HCT116 (cell line): ENCODE measurements around the gene ARL15. TPM values are rescaled to one million over a fixed set of nuclear protein-coding genes. Genes with fewer than 3 reads are reported as not detected.

ENCODE experiments used
- ATAC-seq: fragments of 200-7000 bp; cut with Tn5 transposase; 2 replicates; pipeline ENCODE4 v1.9.1; 2020; ENCODE audit warnings: mild to moderate bottlenecking, moderate library complexity
- BruUV-seq: library from RNA; stranded (reverse); fragments of 400-500 nt; replicated peaks from 2 replicates; lab custom pipeline; 2021; lab: Mats Ljungman, UMichigan
- CTCF ChIA-PET: fragments of 300-600 bp; sonication (Branson Sonifier 250); formaldehyde crosslinking; loops from one replicate; lab custom pipeline; 2021; ENCODE audit warnings: antibody characterized with exemption; lab: Charles Lee
- POLR2A ChIA-PET: fragments of 300-600, 350-600 bp; sonication (Branson Sonifier 250); formaldehyde crosslinking; loops from one replicate; lab custom pipeline; 2021; ENCODE audit warnings: antibody characterized with exemption; lab: Charles Lee
- RAD21 ChIA-PET, 2 experiments: fragments of 300-600 bp; sonication (Branson Sonifier 250); formaldehyde crosslinking; loops; one replicate each; lab custom pipeline; 2023; ENCODE audit warnings: low total read pairs in 2 of 2; ENCODE audit not compliant: uncharacterized antibody in 2 of 2, unreplicated experiment in 2 of 2, low non-redundant PET in 1 of 2; lab: Charles Lee
- DNase-seq: peaks from one replicate; pipeline ENCODE4 v3.0.0-alpha.2; 2010; ENCODE audit warnings: low read depth, low spot score
- H2AFZ ChIP-seq: fragments of 200-600 bp; shearing (Covaris generic), sonication (generic); 2 replicates; pipeline ENCODE4 v1.6.1; 2017; ENCODE audit warnings: low read depth, mixed run types, mixed read lengths, antibody characterized with exemption, low read length; ENCODE audit not compliant: poor library complexity, severe bottlenecking
- H3K27ac ChIP-seq: 2 replicates; pipeline ENCODE4 v1.5.1; 2012; ENCODE audit warnings: low read depth, low read length
- H3K27me3 ChIP-seq: fragments of 200-600 bp; sonication (generic); 2 replicates; pipeline ENCODE4 v1.6.1; 2016; ENCODE audit warnings: mixed run types, low read length, mixed read lengths; ENCODE audit not compliant: insufficient read depth
- H3K36me3 ChIP-seq, 2 experiments: fragments of 200-500 bp in 1 of 2; fragments of 200-600 bp in 1 of 2; sonication (Bioruptor generic) in 1 of 2; sonication (generic) in 1 of 2; 2 replicates each; pipeline versions ENCODE4 v1.5.1 to v1.6.1; 2014 to 2016; ENCODE audit warnings: low read length in 2 of 2, inconsistent platforms in 1 of 2, mixed read lengths in 1 of 2, mixed run types in 1 of 2; ENCODE audit not compliant: insufficient read depth in 2 of 2, control insufficient read depth in 1 of 2
- H3K4me1 ChIP-seq, 2 experiments: fragments of 200-600 bp in 1 of 2; sonication (generic) in 1 of 2; 2 replicates each; pipeline versions ENCODE4 v1.5.1 to v1.6.1; 2012 to 2017; ENCODE audit warnings: low read length in 2 of 2, inconsistent platforms in 1 of 2, mild to moderate bottlenecking in 1 of 2, mixed read lengths in 1 of 2, mixed run types in 1 of 2, moderate library complexity in 1 of 2; ENCODE audit not compliant: insufficient read depth in 2 of 2, control insufficient read depth in 1 of 2
- H3K4me2 ChIP-seq: fragments of 200-600 bp; sonication (generic); 2 replicates; pipeline ENCODE4 v1.6.1; 2017; ENCODE audit warnings: mixed run types, low read length, mixed read lengths
- H3K4me3 ChIP-seq, 2 experiments: fragments of 200-600 bp in 1 of 2; sonication (generic) in 1 of 2; replicated peaks in 1 of 2; 2 replicates each; pipeline ENCODE4 v1.5.1; 2011 to 2016; ENCODE audit warnings: low read length in 2 of 2, control low read depth in 1 of 2, low read depth in 1 of 2, mild to moderate bottlenecking in 1 of 2, mixed read lengths in 1 of 2, mixed run types in 1 of 2
- H3K79me2 ChIP-seq: fragments of 200-600 bp; sonication (generic); 2 replicates; pipeline ENCODE4 v1.6.1; 2017; ENCODE audit warnings: mild to moderate bottlenecking, mixed run types, low read length, moderate library complexity, mixed read lengths; ENCODE audit not compliant: insufficient read depth
- H3K9ac ChIP-seq: fragments of 200-600 bp; sonication (generic); 2 replicates; pipeline ENCODE4 v1.6.1; 2016; ENCODE audit warnings: low read length, mixed read lengths
- H3K9me2 ChIP-seq: fragments of 200-600 bp; sonication (generic), shearing (Covaris generic); 2 replicates; pipeline ENCODE4 v1.6.1; 2017; ENCODE audit warnings: mixed run types, mild to moderate bottlenecking, moderate library complexity; ENCODE audit not compliant: insufficient read depth
- H3K9me3 ChIP-seq, 2 experiments: fragments of 200-500 bp in 1 of 2; fragments of 200-600 bp in 1 of 2; sonication (Bioruptor generic) in 1 of 2; sonication (generic) in 1 of 2; 2 replicates each; pipeline ENCODE4 v1.6.1; 2014 to 2017; ENCODE audit warnings: low read length in 2 of 2, mixed read lengths in 2 of 2, inconsistent platforms in 1 of 2, low read depth in 1 of 2, mild to moderate bottlenecking in 1 of 2, mixed run types in 1 of 2, moderate library complexity in 1 of 2; ENCODE audit not compliant: control insufficient read depth in 1 of 2, insufficient read depth in 1 of 2
- H4K20me1 ChIP-seq: fragments of 200-600 bp; sonication (generic), shearing (Covaris generic); 2 replicates; pipeline ENCODE4 v1.6.1; 2017; ENCODE audit warnings: mixed run types, mild to moderate bottlenecking, moderate library complexity; ENCODE audit not compliant: insufficient read depth
- ATF3 ChIP-seq: IDR thresholded peaks from 2 replicates; pipeline ENCODE4 v1.6.1; 2012
- CEBPB ChIP-seq: IDR thresholded peaks from 2 replicates; pipeline ENCODE4 v1.6.1; 2012; ENCODE audit warnings: low read depth
- ELF1 ChIP-seq: IDR thresholded peaks from 2 replicates; pipeline ENCODE4 v1.6.1; 2012; ENCODE audit warnings: low read depth, borderline replicate concordance
- EZH2 ChIP-seq: fragments of 200-600 bp; sonication (generic); IDR thresholded peaks from 2 replicates; pipeline ENCODE4 v1.6.1; 2017; ENCODE audit warnings: antibody characterized with exemption, mixed run types
- EZH2phosphoT487 ChIP-seq: fragments of 200-600 bp; IDR thresholded peaks from 2 replicates; pipeline ENCODE4 v1.6.1; 2018; ENCODE audit warnings: antibody characterized with exemption, borderline replicate concordance
- FOSL1 ChIP-seq: IDR thresholded peaks from 2 replicates; pipeline ENCODE4 v1.6.1; 2012; ENCODE audit warnings: low read depth
- POLR2AphosphoS5 ChIP-seq: IDR thresholded peaks from 2 replicates; pipeline ENCODE4 v1.6.1; 2011; ENCODE audit warnings: mild to moderate bottlenecking, low read depth, low read length, moderate library complexity
- REST ChIP-seq: IDR thresholded peaks from 2 replicates; pipeline ENCODE4 v1.6.1; 2012; ENCODE audit warnings: low read depth
- ZBTB33 ChIP-seq: IDR thresholded peaks from 2 replicates; pipeline ENCODE4 v1.6.1; 2011; ENCODE audit warnings: mild to moderate bottlenecking, low read length, moderate library complexity; ENCODE audit not compliant: insufficient replicate concordance; ENCODE audit errors: extremely low read depth
- ZNF274 ChIP-seq: fragments of 200-500 bp; sonication (Bioruptor generic); IDR thresholded peaks from 2 replicates; pipeline ENCODE4 v1.6.1; 2014; ENCODE audit warnings: mild to moderate bottlenecking, low read depth, low read length, inconsistent platforms
- intact Hi-C: fragments of 100-400 bp; cut with micrococcal nuclease; formaldehyde crosslinking; loops from 2 replicates; pipeline ENCODE4 v1.10.0; 2022
- total RNA-seq: library from RNA; stranded (reverse); gene quantifications from one replicate; pipeline ENCODE4 v1.2.1, GENCODE V29; 2021; ENCODE audit not compliant: unreplicated experiment

Gene ARL15
- total RNA-seq, 1 experiment from 2014 or later = 15.0 TPM

- H3K27ac ChIP-seq = no peak overlapping the region
- intact Hi-C loops = no loop called here
- POLR2A ChIA-PET = no interaction called here
- H2AFZ ChIP-seq = no peak overlapping the region
- no peaks in the 10 kb centered on the region for H3K27me3 ChIP-seq
- H3K79me2 ChIP-seq = no peaks in the 10 kb centered on the region
- H3K36me3 ChIP-seq = no peaks in the 10 kb centered on the region
- H3K9me2 ChIP-seq = no peaks in the 10 kb centered on the region
- no peaks in the 10 kb centered on the region for H4K20me1 ChIP-seq
- no TSS peak for BruUV-seq
- H3K9me3 ChIP-seq = no peaks in the 10 kb centered on the region
- RAD21 ChIA-PET = no interaction called here
- DNase-seq = no peak
- TF ChIP-seq ATF3 (no peak), FOSL1 (no peak), REST (no peak), EZH2phosphoT487 (no peak), EZH2 (no peak), ZNF274 (no peak), POLR2AphosphoS5 (no peak), CEBPB (no peak), ZBTB33 (no peak), ELF1 (no peak)
- no peak overlapping the region for H3K4me3 ChIP-seq
- CTCF ChIA-PET = no interaction called here
- H3K4me1 ChIP-seq = no peaks in the 10 kb centered on the region
- H3K4me2 ChIP-seq = no peak overlapping the region
- no peak for ATAC-seq
- no peak overlapping the region for H3K9ac ChIP-seq
Observed at GRCh38 chr5:53902296-53902907, 408.0 kb downstream of the ARL15 start.
